SK-N-DZ (cell line): Measurements from ENCODE around the gene TMEM185B.

ENCODE experiments used
- small RNA-seq, 2 experiments: library from RNA; depleted of rRNA; stranded (forward); fragments of <200 nt; gene quantifications; one replicate each; pipeline ENCODE3, GENCODE V24; 2014

Gene TMEM185B

Small RNAs within 50 kb of the gene (small RNA-seq; reads per million reads assigned to genes)
- gene MTND4LP14 (0 reads per million in 2 experiments), gene RF00019 (0 reads per million in 2 experiments)
